Measurements from ENCODE around the gene CCDC82.

Gene CCDC82

GRCh38 chr11:96318399-96318798 lies 71.3 kb downstream of the CCDC82 start:
- in situ Hi-C loops (cut with HindIII; ENCODE audit: low sequenced_read_pairs), result no loop called here
- TF ChIP-seq CTCF (IDR thresholded peaks at IDR 0.05; ENCODE audit: low read depth, low read length), result no peak
- no peak overlapping the region for H3K4me3 ChIP-seq (ENCODE audit: low read depth, low read length)
- no peak for DNase-seq (ENCODE audit: low read depth, low spot score)

- no peak for TF ChIP-seq CTCF (IDR thresholded peaks at IDR 0.05; ENCODE audit: low read depth, low read length)
- no peak overlapping the region for H3K4me3 ChIP-seq (ENCODE audit: low read depth, low read length)
- DNase-seq (ENCODE audit: low read depth, low spot score), result no peak
- in situ Hi-C loops (cut with HindIII; ENCODE audit: low sequenced_read_pairs), result no loop called here
Measured at GRCh38 chr11:96317985-96318384, 71.7 kb downstream of the CCDC82 start.

GRCh38 chr11:96317571-96317970 lies 72.1 kb downstream of the CCDC82 start:
- in situ Hi-C loops (cut with HindIII; ENCODE audit: low sequenced_read_pairs), result no loop called here
- H3K4me3 ChIP-seq (ENCODE audit: low read depth, low read length), result no peak overlapping the region
- DNase-seq (ENCODE audit: low read depth, low spot score), result no peak
- TF ChIP-seq CTCF (IDR thresholded peaks at IDR 0.05; ENCODE audit: low read depth, low read length), result no peak

GRCh38 chr11:96316869-96317268 lies 72.8 kb downstream of the CCDC82 start:
- no peak for DNase-seq (ENCODE audit: low read depth, low spot score)
- no peak for TF ChIP-seq CTCF (IDR thresholded peaks at IDR 0.05; ENCODE audit: low read depth, low read length)
- in situ Hi-C loops (cut with HindIII; ENCODE audit: low sequenced_read_pairs), result no loop called here
- no peak overlapping the region for H3K4me3 ChIP-seq (ENCODE audit: low read depth, low read length)

- no peak for TF ChIP-seq CTCF (IDR thresholded peaks at IDR 0.05; ENCODE audit: low read depth, low read length)
- in situ Hi-C loops (cut with HindIII; ENCODE audit: low sequenced_read_pairs), result no loop called here
- DNase-seq (ENCODE audit: low read depth, low spot score), result no peak
- H3K4me3 ChIP-seq (ENCODE audit: low read depth, low read length), result no peak overlapping the region
Measured at GRCh38 chr11:96315476-96315875, 74.2 kb downstream of the CCDC82 start.

GRCh38 chr11:96314326-96315020 lies 75.2 kb downstream of the CCDC82 start:
- H3K4me3 ChIP-seq (ENCODE audit: low read depth, low read length), result no peak overlapping the region
- in situ Hi-C loops (cut with HindIII; ENCODE audit: low sequenced_read_pairs), result no loop called here
- TF ChIP-seq CTCF (IDR thresholded peaks at IDR 0.05; ENCODE audit: low read depth, low read length), result no peak
- peak; percentile 61 for DNase-seq (ENCODE audit: low read depth, low spot score)

All from astrocyte of the spinal cord (primary cell).